GM18499 (cell line): ENCODE data around the gene WBP11.
A peak's percentile ranks its signal among the peaks of the same experiment; 100 is the strongest.

Source experiments
- ATAC-seq: cut with Tn5 transposase; IDR thresholded peaks from one replicate; pipeline ENCODE4 v1.9.1; 2021; ENCODE audit warnings: moderate number of reproducible peaks; ENCODE audit not compliant: insufficient read depth, unreplicated experiment

WBP11 gene

GRCh38 chr12:14826491-14826890 lies 23.2 kb upstream of the WBP11 start:
- ATAC-seq, result no peak

- ATAC-seq, result no peak
These were observed 22.0 kb upstream of the WBP11 start for GRCh38 chr12:14825256-14825655.

- ATAC-seq, result no peak
These were observed 20.8 kb upstream of the WBP11 start for GRCh38 chr12:14824012-14824634.

- ATAC-seq, result no peak
These were observed 10.7 kb upstream of the WBP11 start, which contains the start of gene SMCO3 for GRCh38 chr12:14814014-14814413. Gene SMCO3 (minus strand): TSS chr12:14814182. CDS start chr12:14806680, 7,502 bp downstream.

- ATAC-seq, result no peak
These were observed 8.2 kb upstream of the WBP11 start for GRCh38 chr12:14811486-14811885.

GRCh38 chr12:14810953-14811483 lies 7.7 kb upstream of the WBP11 start:
- ATAC-seq, result no peak

- ATAC-seq, result no peak
These were observed 7.1 kb upstream of the WBP11 start for GRCh38 chr12:14810167-14810952.

- ATAC-seq, result peak; percentile 9
These were observed 517 bp upstream of the WBP11 start for GRCh38 chr12:14803830-14804160.

- ATAC-seq, result no peak
These were observed 612 bp downstream of the WBP11 start for GRCh38 chr12:14802721-14803010.

- no peak for ATAC-seq
These were observed 1.0 kb downstream of the WBP11 start for GRCh38 chr12:14802247-14802646.

GRCh38 chr12:14795028-14795448 lies 8.2 kb downstream of the WBP11 start:
- ATAC-seq, result no peak

GRCh38 chr12:14785568-14785967 lies 17.7 kb downstream of the WBP11 start:
- no peak for ATAC-seq

GRCh38 chr12:14784471-14784870 lies 18.8 kb downstream of the WBP11 start:
- no peak for ATAC-seq

- ATAC-seq, result no peak
These were observed 20.5 kb downstream of the WBP11 start for GRCh38 chr12:14782756-14783155.

- ATAC-seq, result no peak
These were observed 21.7 kb downstream of the WBP11 start for GRCh38 chr12:14781563-14781962.

- ATAC-seq, result no peak
These were observed 22.4 kb downstream of the WBP11 start for GRCh38 chr12:14780859-14781258.

- no peak for ATAC-seq
These were observed 23.4 kb downstream of the WBP11 start for GRCh38 chr12:14779834-14780233.

- ATAC-seq, result no peak
These were observed 26.0 kb downstream of the WBP11 start for GRCh38 chr12:14777271-14777670.

- ATAC-seq, result no peak
These were observed 26.9 kb downstream of the WBP11 start for GRCh38 chr12:14776236-14776961.

GRCh38 chr12:14775636-14775980 lies 27.7 kb downstream of the WBP11 start:
- no peak for ATAC-seq

- ATAC-seq, result no peak
These were observed 28.2 kb downstream of the WBP11 start for GRCh38 chr12:14774906-14775635.
